Measurements from ENCODE around the gene SARDH. TPM values are rescaled to one million over a fixed set of nuclear protein-coding genes. Genes with fewer than 3 reads are reported as not detected.
"Not testable (repeated sequence)": the region's sequence is repeated elsewhere in the genome, so short reads cannot be mapped to it uniquely, and the experiment has no call there.

The SARDH gene
- polyA plus RNA-seq, 1 donor = 5.6 TPM

DNA sequence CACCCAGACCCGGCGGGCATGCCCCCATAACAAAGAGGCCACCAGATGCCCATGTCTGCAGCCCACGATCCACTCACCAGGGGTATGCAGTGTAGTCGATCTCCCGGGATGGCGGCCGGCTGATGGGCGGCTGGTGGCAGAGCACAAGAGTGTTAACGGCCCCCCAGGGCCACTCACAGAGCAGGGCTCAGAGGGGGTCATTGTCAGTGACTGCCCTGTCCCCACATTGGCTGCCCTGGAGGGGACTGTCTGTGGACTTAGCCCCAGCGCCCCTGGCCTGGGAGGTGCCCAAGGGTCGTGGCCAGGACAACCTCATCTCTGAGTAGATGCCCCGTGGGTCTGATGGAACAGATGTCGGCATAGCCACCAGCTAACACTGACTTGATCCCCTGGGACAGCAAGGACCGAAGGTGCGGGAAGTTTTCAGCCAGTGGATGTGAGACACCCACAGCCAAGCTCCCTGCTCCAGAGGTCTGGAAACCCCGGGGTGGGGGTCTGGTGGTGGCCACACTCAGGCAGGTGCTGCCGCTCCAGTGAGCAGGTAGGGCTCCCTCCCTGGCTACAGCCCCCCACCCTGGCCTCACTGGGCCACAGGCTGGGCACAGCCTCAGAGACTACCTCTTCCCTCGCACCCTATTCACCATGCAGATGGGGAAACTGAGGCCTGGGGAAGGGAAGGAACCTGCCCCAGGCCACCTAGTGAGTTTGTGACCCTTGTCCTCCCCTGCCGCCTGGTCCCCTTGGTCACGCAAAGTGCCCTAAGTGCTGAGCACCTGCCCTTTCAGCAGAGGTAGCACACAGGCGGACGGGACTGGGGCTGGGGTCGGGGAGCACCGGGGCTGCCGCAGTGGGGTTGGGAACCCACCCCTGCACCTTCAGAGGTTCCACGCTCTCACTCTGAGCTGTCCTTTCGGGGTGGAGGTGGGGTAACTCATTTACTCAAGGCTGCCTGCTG is 38.1 kb upstream of the SARDH start:
- no peak for DNase-seq

DNA sequence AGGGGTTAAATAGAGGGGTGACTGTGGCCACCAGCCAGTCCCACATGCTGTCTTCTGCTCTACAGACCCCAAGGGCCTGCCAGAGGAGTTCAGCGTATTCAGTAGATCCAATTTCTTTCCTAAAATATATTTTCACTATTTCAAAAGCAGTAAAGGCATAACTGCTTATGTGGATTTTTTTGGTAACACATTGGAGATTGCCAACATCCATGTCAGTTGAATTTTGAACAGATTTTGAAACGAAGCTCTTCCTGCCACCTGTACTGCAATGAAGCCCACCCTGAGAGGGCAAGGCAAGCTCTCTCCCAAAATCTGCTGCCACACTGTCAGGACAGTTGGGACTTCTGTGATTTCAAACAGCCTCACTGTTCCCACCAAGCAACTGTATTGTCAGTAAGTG is 37.1 kb upstream of the SARDH start:
- DNase-seq = no peak

DNA sequence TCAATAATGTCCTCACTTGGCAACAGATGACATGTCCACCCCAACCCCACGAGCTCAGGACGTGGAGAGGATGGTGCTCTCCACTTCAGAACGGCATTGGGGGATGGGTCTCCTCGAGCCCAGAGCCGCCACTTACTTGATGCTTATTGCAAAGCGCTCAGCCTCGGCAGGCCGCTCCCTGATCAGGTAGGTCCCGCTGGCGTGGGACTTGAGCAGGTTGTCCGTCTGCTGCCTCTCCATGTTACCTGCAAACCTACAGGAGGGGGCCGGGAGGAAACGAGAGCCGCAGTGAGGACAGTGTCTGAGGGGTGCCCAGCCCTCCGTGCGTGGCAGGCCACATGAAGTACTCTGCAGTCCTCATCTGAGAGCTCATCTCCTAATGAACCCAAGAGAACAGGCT is 36.6 kb upstream of the SARDH start:
- no peak for DNase-seq

DNA sequence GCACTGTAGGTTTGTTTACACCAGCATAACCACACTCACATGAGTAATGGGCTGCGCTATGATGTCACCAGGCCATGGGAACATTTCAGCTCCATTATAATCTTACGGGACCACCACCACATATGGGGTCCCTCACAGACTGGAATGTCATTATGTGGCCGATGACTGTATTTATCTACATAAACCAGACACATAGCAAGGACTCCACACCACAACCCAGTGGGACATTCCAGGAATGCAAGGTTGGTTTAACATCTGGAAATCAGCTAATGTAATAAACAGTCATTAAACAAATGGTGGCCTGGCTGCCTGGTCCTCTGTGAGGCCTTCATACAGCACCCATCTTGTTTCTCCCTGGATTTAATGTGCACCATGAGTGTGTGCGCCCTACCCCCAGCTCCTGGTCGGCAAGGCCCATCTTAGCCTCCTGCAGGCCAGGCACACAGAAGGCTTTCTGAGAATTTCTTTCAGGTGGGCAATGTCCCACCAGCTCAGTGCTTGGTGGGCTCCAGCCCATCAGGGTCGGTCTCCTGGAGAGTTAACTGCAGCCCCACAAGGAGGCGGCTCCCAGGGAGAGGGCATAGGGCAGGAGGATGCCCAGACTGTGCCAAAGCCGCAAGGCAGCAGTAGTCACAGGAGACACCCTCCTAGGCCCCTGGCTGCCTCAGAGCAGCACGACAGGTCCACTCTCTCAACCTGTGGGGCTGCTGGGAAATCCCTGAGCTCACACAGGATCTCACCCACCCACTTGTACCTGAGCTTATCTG is 35.9 kb upstream of the SARDH start:
- no peak for DNase-seq

DNA sequence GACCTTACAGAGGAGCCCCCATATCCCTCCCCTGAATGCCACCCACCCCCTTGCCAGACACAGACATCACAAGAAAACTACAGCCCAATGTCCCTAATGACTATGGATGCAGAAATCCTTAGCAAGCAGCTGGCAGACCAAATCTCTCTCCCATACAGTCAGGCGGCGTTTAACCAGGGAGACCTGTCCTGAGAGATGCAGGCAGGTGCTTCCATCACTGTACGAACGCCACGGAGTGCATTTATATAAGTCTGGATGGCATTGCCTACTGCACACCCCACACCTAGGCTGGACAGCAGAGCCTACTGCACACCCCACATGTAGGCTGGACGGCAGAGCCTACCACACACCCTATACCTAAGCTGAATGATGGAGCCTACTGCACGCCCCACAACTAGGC is 34.4 kb upstream of the SARDH start:
- DNase-seq = no peak

DNA sequence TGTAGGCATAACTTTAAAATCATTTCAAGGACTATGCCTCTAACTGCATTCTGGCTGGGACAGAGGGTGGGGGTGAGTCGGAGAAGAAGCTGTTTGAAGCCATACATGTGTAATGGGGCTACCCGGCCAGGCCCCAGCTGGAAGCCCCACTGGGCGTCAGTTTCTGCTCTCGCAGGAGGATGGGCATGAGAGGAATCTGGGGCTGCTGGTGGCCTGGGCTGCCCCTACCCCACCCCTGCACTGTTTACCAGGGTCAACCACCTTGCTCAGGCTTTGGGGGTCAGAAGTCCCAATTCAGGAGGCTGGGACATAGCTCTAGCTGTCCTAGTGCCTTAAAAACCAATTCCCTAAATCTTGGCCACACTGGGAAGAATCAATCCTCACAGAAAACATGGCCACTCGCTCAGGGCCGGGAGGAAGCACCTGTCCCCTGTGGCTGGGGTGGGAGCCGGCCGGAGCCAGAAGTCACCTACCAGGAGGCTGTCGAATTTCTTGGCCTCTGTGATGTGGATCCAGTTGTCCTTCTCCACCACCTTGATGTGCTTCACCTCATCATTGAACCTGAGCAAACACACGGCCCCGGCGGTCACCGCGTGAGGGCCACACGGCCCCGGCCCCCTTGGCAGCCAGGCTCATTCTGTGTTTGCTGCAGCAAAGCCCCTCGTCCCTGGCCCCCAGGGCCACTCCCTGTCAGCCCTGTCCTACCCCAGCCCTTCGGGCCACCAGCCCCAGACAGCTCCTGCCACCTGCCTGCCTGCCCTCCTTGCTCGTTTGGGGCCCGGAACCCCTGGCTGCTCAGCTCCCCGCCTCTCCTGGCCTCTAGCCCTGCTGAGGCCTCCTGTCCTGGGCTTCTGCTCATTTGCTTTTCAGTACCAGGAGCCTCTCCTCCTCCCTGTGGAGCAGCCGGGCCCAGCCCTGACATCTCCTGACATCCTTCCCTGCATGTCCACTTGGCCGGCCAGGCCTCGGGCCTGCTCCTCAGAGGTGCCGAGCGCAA is 33.6 kb upstream of the SARDH start:
- DNase-seq = no peak

DNA sequence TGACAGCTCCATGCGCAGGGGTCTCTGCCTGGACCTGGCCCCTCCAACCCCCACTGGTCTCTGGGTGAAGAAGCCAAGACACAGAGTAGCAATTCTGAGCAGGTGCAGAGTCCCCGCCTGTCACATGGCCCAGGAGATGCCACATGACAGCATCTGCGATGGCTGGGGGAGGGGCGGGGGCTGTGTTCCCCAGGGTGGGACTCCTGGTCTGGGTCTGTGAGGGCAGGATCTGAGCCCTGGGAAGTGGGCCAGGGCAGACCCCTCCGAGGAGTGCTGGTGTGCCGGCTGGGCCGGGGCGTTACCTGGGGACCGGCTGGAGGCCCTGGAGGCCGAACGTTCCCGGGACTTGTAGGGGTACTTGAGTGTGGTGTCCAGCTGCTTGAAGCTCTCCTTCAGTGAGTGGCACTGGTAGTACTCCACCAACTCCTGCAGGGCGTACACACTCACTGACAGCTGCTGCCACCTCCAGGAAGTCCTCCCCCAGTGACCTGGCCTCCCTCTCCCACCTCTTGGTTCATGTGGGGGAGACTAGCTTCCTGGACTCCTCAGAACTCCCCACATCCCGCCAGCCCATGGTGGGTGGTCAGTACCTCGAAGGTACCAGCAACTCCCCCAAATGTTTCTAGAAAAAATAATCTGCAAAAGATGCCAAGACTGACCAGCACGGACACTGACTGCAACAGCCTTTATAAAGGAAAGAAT is 32.1 kb upstream of the SARDH start:
- DNase-seq = no peak

DNA sequence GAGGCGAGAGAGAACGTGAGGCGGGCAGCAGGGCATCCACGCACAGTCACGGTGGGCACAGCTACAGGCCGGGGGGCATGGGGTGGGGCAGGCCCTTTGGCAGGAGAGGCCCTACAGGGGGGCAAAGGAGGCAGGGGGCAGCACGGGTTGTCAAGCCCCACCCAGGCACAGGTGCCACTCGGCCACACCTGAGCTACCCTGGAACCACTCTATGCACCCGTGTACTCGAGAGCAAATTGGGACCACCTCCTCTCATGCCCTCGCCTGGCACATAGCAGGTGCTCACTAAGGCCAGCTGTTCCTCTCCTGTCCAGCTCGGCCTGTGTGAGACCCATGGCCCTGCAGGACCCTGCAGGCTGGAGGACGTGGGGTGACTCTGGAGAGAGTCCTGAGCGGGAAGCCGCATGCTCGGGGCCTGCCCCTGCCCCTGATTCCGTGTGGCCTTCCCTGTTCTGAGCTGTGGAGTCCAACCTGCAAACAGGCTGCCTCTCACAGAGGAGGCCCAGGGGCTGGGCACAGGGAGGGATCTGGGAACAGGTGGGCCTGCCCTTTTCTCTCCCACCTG is 31.4 kb upstream of the SARDH start:
- no peak for DNase-seq

DNA sequence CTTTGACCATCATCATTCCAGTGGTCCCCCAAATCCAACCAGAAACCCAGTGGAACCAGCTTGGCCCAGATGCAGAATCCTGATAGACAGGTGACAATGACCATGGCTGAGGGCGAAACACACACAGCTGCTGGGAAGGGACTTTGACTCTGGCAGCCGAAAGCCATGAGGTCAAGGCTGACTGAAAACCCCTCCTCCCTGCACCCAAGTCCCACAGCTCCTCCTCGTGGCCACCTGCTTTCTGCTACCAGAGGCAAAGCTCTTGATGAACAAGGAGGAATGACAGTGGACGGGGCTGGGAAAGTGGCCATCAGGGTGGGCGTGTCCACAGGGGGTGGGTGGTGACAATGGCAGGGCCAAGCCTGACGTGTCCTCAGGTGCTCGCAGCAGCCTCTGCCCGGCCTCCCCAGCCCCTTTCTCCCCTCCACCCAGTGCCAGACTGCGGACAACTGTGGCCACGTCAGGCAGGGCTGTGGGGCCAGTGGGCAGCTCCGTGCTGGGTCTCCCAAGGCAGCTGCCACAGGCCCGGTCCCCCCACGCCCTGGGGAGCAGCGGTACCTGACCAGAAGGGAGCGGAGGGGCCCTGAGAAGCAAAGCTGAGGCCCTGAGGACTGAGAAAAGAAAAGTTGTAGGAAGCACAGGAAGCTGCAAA is 30.8 kb upstream of the SARDH start:
- no peak for DNase-seq

DNA sequence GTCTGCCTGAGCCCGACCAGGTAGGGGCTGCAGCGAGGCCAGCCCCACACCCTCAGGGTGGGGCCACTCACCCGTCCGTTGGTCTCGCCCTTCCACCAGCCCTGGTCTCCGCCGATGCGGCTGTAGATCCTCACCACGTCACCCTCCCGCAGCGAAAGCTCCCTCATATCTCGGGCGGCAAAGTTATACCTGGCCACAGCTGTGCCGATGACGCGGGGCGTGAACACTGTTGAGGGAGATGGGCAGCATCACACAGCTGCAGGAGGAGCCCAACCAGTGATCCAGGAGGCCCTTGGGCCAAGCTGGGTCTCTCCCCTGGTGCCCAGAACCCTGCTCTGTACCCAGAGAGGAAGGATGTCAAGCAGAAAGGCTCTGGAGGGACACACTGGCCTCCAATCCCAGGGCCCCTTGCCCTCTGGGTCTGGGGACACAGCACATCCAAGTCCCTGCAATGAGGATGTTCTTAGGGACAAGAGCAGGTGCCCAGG is 30.3 kb upstream of the SARDH start:
- DNase-seq = no peak

DNA sequence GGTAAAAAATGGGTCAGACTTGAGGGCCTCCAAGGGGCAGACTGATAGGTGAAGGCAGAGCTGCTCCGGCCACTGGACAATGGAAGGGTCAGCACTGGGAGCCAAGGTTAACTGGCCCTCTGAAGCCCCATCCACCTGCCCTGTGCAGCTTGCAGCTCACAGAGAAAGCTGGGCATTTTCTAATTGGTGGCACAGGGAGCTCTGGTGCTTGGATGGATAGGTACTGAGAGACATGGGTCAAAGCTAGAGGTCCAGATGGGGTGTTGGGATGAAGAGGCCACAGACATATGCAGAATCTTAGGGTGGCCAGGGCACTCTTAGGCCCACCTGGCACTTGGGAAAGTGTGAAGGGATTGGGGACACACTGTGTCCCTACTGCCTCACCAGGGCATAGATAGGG is 29.5 kb upstream of the SARDH start:
- DNase-seq = no peak

DNA sequence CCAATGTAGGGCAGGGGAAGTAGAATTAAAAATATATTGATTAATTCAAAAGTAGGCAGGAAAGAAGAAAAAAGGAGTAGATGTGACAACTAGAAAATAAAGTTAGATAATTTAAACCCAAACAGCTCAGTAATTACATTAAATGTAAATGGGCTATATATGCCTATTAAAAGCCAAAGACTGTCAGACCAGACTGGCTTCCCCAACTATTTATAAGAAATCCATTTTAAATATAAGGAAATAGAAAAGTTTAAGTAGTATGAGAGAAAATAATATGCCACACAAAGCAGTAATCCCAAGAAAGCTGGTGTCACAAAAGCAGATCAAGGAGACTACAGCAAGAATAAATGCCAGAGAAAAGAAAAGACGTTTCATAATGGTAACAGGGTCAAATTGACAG is 28.9 kb upstream of the SARDH start:
- DNase-seq = no peak

DNA sequence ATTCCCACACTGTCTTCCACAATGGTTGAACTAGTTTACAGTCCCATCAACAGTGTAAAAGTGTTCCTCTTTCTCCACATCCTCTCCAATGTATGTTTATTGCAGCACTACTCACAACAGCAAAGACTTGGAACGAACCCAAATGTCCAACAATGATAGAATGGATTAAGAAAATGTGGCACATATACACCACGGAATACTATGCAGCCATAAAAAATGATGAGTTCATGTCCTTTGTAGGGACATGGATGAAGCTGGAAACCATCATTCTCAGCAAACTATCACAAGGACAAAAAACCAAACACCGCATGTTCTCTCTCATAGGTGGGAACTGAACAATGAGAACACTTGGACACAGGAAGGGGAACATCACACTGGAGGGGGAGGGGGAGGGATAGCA is 28.1 kb upstream of the SARDH start:
- not testable (repeated sequence) for DNase-seq

DNA sequence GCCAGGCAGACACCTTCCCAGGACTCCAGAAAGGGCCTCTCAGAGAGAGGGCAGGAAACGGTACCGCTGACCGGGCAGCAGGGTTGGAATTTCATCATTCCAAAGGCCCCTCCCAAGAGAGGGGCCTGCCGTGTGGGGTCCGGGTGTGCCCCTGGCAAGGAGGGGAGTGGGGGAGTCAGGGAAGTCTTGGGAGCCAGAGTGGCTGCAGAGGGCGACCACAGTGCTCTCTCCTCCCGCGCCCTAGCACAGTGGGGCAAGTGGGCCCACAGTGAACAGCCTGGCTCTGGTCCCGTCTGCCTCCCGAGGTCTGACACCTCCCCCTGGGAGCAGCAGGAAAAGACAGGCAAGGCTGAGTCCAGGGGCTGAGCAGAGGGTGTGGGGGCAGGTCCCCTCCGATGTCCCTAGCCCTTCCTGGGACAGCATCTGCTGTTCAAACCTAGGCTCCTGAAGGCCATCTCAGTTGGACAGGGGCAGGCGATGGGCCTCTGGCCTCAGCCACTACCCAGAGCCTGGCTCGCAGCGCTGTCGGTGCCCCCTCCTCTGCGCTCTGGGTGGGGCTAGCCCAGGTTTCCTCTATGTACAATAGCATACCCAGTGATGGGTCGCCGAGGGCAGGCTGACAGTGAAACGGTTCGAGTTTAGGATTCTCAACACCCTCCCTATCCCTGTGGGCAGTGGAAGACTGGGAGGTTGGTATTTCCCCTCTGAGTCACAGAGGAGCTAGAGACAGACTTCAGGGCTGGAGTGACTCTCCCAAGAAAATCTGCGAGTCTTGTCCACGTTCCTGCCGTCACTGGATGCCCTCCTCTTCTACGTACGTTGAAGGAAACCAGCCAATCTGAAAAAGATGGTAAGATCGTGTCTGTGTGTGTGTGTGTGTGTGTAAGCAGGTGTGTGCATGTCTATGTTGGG is 25.4 kb upstream of the SARDH start:
- no peak for DNase-seq

DNA sequence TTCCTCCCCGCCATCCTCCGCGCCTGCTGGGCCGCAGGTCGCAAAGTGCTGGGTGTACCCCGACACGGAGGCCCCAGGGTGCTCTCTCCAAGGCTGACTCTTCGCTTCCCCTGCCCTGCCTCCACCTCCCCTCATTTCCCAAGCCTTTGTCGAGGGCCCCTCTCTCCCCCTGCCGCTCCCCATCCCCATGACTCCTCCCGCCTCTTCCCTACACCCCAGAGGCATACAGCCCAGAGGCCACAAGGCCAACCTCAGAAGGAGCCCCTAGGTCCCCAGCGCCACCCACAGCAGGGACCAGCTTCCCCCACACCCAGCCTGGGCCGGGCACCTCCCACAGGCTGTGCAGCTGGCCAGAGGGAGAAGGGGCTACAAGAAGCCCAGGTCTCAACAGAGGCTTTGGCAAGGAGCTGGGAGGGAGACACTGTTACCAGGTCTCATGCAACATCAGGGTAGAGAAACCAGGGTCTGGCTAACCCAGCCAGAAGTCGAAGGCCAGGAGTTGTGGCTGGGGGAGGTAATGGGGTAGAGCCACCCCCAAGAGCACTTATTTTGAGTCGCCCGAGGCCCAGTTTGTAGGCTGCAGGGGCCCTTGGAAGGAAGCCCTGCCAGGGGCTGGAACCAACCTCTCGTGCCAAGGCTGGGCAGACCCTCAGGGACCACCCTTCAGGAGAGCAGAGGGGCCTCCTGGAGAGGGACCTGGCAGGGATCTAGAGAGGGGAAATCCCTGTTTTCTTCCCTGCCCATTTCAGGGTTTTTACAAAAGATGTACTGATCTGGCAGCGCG is 24.5 kb upstream of the SARDH start:
- DNase-seq = no peak

DNA sequence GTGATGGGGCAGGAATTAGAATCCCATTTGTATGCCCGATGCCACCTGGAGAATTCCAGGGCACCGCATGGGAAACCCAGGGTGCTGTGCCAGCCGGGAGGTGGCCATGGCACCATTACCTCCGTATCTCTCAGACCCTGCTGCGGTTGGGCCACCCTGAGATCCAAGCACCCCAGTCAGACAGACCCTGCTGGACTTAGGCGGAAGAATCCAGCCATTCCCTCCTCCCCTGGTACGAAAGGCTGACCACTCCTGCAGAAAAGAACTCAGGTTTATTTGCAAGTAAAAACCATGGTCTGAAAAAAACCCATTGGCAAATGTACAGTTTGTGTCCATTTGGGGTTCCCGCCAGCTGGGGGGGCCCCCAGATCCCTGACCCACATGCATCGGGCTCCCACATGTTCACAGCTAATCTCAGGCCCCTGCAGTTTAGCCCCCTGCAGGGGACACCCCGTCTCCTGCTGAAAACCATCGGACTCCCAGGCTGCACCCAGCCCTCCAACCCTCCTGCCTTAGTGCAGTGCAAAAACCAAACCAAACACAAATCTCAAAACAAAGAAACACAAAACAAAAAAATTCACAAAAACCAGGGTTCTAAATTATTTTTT is 23.6 kb upstream of the SARDH start:
- no peak for DNase-seq

DNA sequence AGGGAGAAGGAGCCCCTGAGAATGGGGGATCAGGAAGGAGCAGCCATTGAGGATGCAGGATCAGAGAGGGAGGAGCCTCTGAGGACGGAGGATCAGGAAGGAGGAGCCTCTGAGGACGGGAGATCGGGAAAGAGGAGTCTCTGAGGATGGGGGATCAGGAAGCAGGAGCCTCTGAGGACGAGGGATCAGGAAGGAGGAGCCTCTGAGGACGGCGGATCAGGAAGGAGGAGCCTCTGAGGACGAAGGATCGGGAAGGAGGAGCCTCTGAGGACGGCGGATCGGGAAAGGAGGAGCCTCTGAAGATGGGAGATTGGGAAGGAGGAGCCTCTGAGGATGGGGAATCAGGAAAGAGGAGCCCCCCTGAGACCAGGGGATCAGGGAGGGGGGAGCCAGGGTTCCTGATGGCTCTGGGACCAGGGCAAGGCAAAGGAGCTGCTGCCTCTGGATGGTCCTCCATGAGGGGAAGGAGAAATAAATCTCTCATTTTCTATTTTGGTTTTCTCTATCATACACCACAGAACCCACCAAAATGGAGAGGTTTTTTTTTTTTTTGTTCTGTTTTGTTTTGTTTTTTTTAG is 22.6 kb upstream of the SARDH start:
- no peak for DNase-seq

DNA sequence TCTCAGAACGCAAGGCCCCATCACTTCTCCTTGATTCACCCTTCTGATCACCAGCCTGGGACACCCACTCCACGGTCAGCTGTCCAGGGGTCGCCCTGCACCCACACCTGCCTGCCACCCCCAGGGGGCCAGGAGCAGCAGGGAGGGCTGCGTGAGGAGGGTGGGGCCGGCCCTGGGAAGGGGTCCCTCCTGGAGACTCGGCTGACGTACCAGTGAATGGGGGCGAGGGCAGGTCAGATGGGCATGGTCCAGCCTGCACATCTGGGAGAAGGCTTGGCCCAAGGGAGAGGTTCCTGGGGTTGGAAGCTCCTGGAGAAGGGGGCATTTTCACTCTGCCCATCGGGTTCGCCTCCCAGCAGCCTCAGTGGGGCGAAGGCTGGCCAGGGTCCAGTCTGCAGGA is 21.8 kb upstream of the SARDH start:
- no peak for DNase-seq

All from hindlimb muscle (tissue), 1 donor.